T47D (cell line): ENCODE results near the gene MACROH2A1.

Experiments used
- DNase-seq, 2 experiments: peaks; one replicate each; pipeline versions ENCODE4 v3.0.0 to v3.0.0-alpha.2; 2011 to 2012; ENCODE audit warnings: low read depth in 1 of 2, low spot score in 1 of 2
- JUND ChIP-seq: IDR thresholded peaks from 2 replicates; pipeline ENCODE4 v1.6.1; 2012; ENCODE audit warnings: low read depth
- in situ Hi-C: cut with HindIII; loops from 2 replicates; pipeline ENCODE4 v1.10.0; 2016; ENCODE audit warnings: low sequenced_read_pairs, low pct_unique_long_range_greater_than_20kb

The MACROH2A1 gene

GRCh38 chr5:135310328-135310989, 88.6 kb downstream of the MACROH2A1 start:
- DNase-seq = no peak
- TF ChIP-seq JUND = no peak
- in situ Hi-C loops = no loop called here

GRCh38 chr5:135309391-135310327, 89.4 kb downstream of the MACROH2A1 start:
- TF ChIP-seq JUND = no peak
- no peak for DNase-seq
- in situ Hi-C loops = no loop called here

GRCh38 chr5:135308752-135309151, 90.3 kb downstream of the MACROH2A1 start:
- in situ Hi-C loops = no loop called here
- no peak for TF ChIP-seq JUND
- DNase-seq = no peak

GRCh38 chr5:135308245-135308644, 90.8 kb downstream of the MACROH2A1 start:
- in situ Hi-C loops = no loop called here
- no peak for TF ChIP-seq JUND
- no peak for DNase-seq

GRCh38 chr5:135307143-135307903, 91.7 kb downstream of the MACROH2A1 start:
- in situ Hi-C loops = no loop called here
- no peak for TF ChIP-seq JUND

GRCh38 chr5:135306557-135306956, 92.5 kb downstream of the MACROH2A1 start:
- in situ Hi-C loops = no loop called here
- no peak for DNase-seq
- no peak for TF ChIP-seq JUND

More at GRCh38 chr5:135307143-135307903, 91.7 kb downstream of the MACROH2A1 start:
- no peak for DNase-seq

GRCh38 chr5:135304352-135305221, 94.4 kb downstream of the MACROH2A1 start:
- no peak for TF ChIP-seq JUND
- no peak for DNase-seq
- in situ Hi-C loops = no loop called here

GRCh38 chr5:135303582-135304173, 95.4 kb downstream of the MACROH2A1 start:
- no peak for DNase-seq
- in situ Hi-C loops = no loop called here
- no peak for TF ChIP-seq JUND

GRCh38 chr5:135296900-135297816, 101.9 kb downstream of the MACROH2A1 start:
- TF ChIP-seq JUND = no peak
- peak in 1 of 2 experiments; percentile 20 for DNase-seq
- in situ Hi-C loops = no loop called here

GRCh38 chr5:135295852-135296251, 103.2 kb downstream of the MACROH2A1 start:
- no peak for DNase-seq
- no peak for TF ChIP-seq JUND

More at GRCh38 chr5:135295852-135296251, 103.2 kb downstream of the MACROH2A1 start:
- in situ Hi-C loops = no loop called here
